Effector memory CD4-positive, alpha-beta T cell (primary cell): ENCODE measurements around the gene ADAMTSL1.

ENCODE experiments used
- DNase-seq, 3 donors: peaks; one replicate each; pipeline ENCODE4 v3.0.0-alpha.2; 2020
- H3K27ac ChIP-seq: 2 replicates; pipeline ENCODE4 v1.7.0; 2013; ENCODE audit warnings: mild to moderate bottlenecking, low read length, moderate library complexity; ENCODE audit not compliant: insufficient read depth, poor library complexity, severe bottlenecking
- H3K27me3 ChIP-seq: replicated peaks from 2 replicates; pipeline ENCODE4 v1.7.0; 2013; ENCODE audit warnings: mild to moderate bottlenecking, low read length; ENCODE audit not compliant: insufficient read depth, control insufficient read depth, poor library complexity, severe bottlenecking
- H3K36me3 ChIP-seq: 2 replicates; pipeline ENCODE4 v1.7.0; 2013; ENCODE audit warnings: mild to moderate bottlenecking, low read length, moderate library complexity; ENCODE audit not compliant: control insufficient read depth, insufficient read depth
- H3K4me1 ChIP-seq: 2 replicates; pipeline ENCODE4 v1.7.0; 2013; ENCODE audit warnings: low read length, mild to moderate bottlenecking; ENCODE audit not compliant: control insufficient read depth, insufficient read depth, poor library complexity, severe bottlenecking
- H3K4me3 ChIP-seq: 2 replicates; pipeline ENCODE4 v1.7.0; 2013; ENCODE audit warnings: low read length, low read depth, mild to moderate bottlenecking; ENCODE audit not compliant: insufficient read depth, poor library complexity, severe bottlenecking
- H3K9me3 ChIP-seq: 2 replicates; pipeline ENCODE4 v1.7.0; 2013; ENCODE audit warnings: mild to moderate bottlenecking, low read length, moderate library complexity; ENCODE audit not compliant: control insufficient read depth

ADAMTSL1 gene

DNA sequence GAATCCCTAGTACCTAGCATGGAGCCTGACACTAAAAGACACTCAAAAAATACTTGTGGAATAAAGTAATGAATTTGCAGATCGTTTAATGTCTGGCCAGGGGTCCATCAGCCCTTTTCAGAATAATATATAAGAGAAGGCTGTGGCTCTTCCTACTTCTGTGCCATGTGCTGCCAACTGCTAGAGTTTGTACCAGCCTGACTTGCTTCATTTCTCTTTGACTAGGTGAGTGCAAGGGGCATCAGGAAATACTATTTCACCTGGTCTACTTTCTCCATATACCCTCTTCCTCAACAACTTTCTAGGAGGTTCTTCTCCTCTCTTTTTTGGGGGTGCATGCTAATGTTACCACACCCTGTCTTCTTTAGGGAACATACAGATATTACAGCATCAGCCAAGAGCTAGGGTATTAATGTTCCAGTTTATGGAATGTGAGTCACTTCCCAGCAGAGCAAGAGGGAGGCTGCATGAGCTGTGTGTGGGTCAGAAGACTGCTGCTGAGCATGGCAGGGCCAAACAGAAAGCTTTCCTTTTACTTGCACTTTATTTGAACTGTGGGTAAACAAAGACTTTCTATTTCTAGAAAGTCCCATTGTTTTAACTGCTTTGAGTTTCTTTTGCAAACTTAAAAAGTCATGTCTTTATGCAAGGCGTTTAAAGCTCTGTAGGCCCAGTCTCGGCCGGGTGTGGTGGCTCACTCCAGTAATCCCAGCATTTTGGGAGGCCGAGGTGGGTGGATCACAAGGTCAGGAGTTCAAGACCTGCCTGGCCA lies 158.9 kb downstream of the ADAMTSL1 start:
- no peak overlapping the region for H3K4me3 ChIP-seq
- DNase-seq, result no peak

DNA sequence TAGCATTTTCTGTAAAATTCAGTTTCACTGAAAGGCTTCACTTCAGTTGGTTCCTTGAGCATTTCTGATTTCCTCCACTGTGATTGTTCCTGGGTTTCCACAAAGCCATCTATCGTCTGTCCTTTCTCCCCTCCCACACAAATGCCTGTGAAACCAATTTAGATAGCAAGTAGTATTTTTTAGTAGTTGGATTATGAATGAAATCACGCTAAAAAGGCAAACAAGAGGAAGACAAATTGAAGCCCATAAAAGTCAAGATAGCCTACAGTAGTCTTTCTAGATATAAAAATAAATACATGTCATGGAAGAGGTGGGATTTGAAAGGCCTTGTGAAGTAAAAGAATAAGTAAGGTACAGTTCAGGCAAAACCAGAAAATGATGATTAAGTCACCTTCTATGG lies 162.8 kb downstream of the ADAMTSL1 start:
- Histone ChIP-seq H3K27me3 (no peaks in the 10 kb centered on the region), H3K4me1 (no peaks in the 10 kb centered on the region), H3K36me3 (no peaks in the 10 kb centered on the region), H3K27ac (no peak overlapping the region), H3K4me3 (no peak overlapping the region), H3K9me3 (no peaks in the 10 kb centered on the region)
- no peak for DNase-seq

More for the DNA sequence above, 158.9 kb downstream of the ADAMTSL1 start:
- no peaks in the 10 kb centered on the region for H3K36me3 ChIP-seq
- no peaks in the 10 kb centered on the region for H3K9me3 ChIP-seq
- H3K27me3 ChIP-seq, result no peaks in the 10 kb centered on the region
- H3K4me1 ChIP-seq, result no peaks in the 10 kb centered on the region
- no peak overlapping the region for H3K27ac ChIP-seq

DNA sequence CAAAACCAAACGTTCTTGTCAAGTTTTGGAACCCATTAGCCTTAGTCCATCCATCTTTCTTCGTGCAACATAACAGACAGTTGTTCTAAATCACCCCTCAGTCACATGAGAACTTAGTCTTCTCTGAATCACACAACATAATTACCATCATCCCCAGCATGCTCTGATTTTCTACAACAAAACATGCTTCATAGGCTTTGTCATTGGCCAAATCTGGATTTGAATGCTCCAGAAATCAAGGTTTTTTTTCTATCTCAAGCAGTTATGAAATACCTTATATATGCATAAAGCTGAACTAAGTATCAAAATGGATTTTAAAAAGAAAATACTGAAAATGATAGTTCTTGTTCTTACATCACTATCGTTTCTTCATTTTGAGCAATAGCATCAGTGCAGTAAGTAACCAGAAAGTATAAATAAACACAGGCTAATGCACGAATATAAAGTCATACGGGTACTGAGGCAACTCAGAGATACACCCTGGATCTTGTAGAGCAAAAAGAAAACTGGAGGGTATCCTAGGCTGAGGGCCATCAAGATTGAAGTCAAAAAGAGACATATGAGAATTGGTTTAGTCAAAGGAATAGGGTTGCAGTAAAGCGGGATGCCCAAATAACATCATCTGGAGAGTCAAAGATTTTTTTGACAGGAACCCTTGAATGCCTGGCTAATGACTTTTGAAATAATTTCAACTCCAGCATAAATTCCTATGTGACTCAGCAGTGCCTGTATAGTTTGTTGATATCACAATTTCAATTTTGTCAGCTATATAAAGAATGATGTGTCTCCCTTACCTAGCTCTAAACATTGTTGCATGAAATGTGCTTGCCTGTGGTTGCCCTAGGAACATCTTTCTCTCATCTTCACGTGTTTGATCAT lies 164.7 kb downstream of the ADAMTSL1 start:
- Histone ChIP-seq H3K36me3 (no peaks in the 10 kb centered on the region), H3K27ac (no peak overlapping the region), H3K27me3 (no peaks in the 10 kb centered on the region), H3K9me3 (no peaks in the 10 kb centered on the region), H3K4me3 (no peak overlapping the region), H3K4me1 (no peaks in the 10 kb centered on the region)
- DNase-seq, result no peak

DNA sequence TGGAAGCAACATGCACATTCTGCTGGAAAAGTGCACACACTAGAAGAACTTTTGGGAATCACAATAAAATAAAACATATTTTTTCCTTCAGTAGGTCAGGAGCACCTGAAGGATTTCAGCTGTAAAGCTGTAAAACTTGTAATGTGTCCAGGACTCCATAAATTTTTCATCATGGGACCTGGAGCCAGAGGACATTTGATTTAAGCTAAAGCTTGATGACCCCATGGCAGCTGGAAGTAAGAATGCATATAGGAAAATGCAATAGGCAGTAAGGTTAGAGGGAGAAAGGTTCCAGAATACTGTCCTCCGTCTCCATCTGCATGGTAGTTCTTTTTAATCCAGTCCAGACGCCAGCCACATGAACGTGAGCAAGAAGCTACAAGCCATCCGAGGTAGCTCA lies 166.0 kb downstream of the ADAMTSL1 start:
- H3K4me1 ChIP-seq, result no peaks in the 10 kb centered on the region
- H3K27ac ChIP-seq, result no peak overlapping the region
- no peaks in the 10 kb centered on the region for H3K9me3 ChIP-seq
- H3K36me3 ChIP-seq, result no peaks in the 10 kb centered on the region
- DNase-seq, result no peak
- no peak overlapping the region for H3K4me3 ChIP-seq
- no peaks in the 10 kb centered on the region for H3K27me3 ChIP-seq

DNA sequence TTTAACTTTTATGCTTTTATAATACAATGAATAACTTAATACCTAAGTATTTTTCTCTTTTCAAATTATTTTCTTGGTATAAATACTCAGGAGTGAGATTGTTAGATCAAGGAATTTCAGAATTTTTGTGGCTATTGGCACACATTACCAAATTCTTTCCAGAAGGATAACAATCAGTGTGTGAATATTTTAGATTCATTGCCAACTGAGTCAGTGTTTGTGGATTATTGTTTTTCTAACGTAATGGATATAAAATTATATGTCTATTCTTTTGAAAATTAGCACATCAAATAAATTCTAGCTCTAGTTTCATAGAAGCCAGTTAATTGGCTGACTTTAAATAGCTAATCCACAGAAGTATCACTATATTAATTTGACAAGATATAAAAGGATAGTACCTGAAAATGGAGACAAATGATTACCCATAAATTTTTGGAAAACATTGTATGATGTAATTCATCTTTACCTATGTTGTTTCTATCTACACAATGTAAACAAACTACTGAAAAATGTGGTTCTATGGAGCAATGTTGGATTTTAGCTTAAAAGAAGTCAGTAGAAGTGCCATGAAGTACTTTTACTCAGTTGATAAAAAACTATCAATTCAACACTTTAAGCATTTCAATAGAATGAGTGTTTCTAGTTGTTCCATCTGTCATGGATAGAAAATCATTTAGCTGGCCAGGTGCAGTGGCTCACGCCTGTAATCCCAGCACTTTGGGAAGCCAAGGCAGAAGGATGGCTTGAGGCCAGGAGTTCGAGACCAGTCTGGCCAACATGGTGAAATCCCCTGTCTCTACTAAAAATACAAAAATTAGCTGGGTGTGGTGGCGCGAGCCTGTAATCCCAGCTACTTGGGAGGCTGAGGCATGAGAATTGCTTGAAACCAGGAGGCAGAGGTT lies 185.1 kb downstream of the ADAMTSL1 start:
- Histone ChIP-seq H3K27ac (no peak overlapping the region), H3K4me3 (no peak overlapping the region), H3K9me3 (no peaks in the 10 kb centered on the region), H3K36me3 (no peaks in the 10 kb centered on the region), H3K4me1 (no peaks in the 10 kb centered on the region), H3K27me3 (no peaks in the 10 kb centered on the region)
- DNase-seq, result no peak

DNA sequence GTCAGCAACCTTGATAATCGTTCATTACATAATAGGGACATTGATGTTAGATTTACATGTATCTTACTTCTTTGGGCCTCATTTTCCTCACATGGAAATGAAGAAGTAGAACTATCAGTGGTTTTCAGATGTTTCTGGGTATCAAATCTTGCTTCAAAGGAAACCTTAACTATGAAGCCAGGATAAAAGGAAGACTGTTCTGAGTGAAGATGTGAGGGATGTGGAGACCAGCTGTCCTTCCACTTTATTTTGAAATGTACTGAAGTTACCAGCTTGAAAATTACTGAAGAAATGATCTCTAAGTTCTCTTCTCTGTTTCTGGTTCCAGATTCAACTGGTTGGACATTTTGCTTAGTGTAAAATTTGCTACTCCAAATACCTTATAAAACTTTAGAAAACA lies 186.0 kb downstream of the ADAMTSL1 start:
- no peaks in the 10 kb centered on the region for H3K27me3 ChIP-seq
- DNase-seq, result no peak
- H3K4me3 ChIP-seq, result no peak overlapping the region
- H3K36me3 ChIP-seq, result no peaks in the 10 kb centered on the region
- H3K4me1 ChIP-seq, result no peaks in the 10 kb centered on the region
- H3K27ac ChIP-seq, result no peak overlapping the region
- H3K9me3 ChIP-seq, result no peaks in the 10 kb centered on the region

DNA sequence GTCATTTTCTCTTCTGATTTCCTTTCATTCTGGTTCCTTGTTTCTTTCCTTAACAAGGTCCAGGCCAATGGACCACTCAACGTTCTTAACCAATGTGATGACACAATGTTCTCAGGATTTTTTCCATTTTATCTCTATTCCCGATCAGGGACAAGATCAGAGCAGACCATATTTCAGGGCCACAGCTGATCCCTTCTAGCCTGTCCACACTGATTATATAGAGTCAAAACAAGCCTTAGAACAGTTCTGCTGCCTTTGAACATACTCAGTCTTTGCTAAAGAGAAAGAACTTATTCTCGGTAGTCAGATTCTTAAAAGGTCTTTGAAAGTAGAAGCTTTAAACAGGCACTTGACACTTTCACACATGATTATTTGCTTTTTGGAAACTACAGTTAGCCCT lies 188.4 kb downstream of the ADAMTSL1 start:
- no peak overlapping the region for H3K27ac ChIP-seq
- no peaks in the 10 kb centered on the region for H3K27me3 ChIP-seq
- no peak overlapping the region for H3K4me3 ChIP-seq
- H3K9me3 ChIP-seq, result no peaks in the 10 kb centered on the region
- DNase-seq, result no peak
- no peaks in the 10 kb centered on the region for H3K36me3 ChIP-seq
- no peaks in the 10 kb centered on the region for H3K4me1 ChIP-seq

DNA sequence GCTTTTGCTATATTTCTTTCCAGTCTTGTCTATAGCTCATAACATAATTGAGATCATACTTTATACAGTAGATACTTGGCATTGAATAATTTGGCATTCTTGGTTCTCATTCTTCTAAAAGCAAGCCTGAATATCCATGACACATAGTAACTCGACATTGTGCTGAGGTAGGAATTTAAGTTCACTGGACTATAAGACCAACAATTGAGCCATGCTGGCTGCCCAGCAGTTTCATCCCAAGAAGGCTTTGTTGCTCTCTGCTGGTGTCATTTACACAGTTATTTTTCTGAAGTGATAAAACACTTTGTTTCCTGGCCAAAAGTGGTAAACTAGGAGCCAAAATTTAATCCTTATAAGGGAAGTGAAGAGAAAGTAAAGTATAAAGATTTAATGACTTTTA lies 192.0 kb downstream of the ADAMTSL1 start:
- H3K4me3 ChIP-seq, result no peak overlapping the region
- H3K9me3 ChIP-seq, result no peaks in the 10 kb centered on the region
- H3K27ac ChIP-seq, result no peak overlapping the region
- no peaks in the 10 kb centered on the region for H3K27me3 ChIP-seq
- no peak for DNase-seq
- H3K4me1 ChIP-seq, result no peaks in the 10 kb centered on the region
- H3K36me3 ChIP-seq, result no peaks in the 10 kb centered on the region

DNA sequence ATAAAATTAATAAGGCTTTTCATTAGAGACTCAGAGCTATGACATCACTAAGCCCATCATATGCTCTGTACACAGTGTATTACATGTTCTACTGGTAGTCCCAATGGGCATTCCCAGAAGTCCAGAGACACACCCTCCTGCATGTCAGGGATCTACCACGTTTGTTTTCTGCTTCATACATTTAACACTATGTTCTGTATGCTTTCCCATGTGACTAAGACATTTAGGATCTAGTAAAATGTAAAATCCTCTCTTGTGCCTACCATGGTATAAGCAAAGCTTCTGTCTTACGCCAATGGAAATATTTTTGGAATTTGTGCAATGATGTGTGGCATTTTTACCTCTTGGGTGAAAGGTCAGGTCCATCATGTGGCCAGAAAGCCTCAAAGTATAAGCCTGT lies 192.4 kb downstream of the ADAMTSL1 start:
- Histone ChIP-seq H3K4me1 (no peaks in the 10 kb centered on the region), H3K36me3 (no peaks in the 10 kb centered on the region), H3K4me3 (no peak overlapping the region), H3K27me3 (no peaks in the 10 kb centered on the region), H3K27ac (no peak overlapping the region), H3K9me3 (no peaks in the 10 kb centered on the region)
- no peak for DNase-seq
